Measurements from ENCODE around the gene PLEKHF1. TPM values are rescaled to one million over a fixed set of nuclear protein-coding genes. Genes with fewer than 3 reads are reported as not detected.

PLEKHF1 gene
- total and polyA plus RNA-seq, 12 donors: 0.62 to 23.1 (median 6.9) TPM

GRCh38 chr19:29714371-29714952 is 49.2 kb downstream of the PLEKHF1 start:
- intact Hi-C loops (cut with DNase I): loop anchor here in 1 of 2 donors (2.0 kb wide), 1 partner anchor 104 kb away; no protein-coding TSS in a partner anchor
- Histone ChIP-seq H3K27me3 (no peaks in the 10 kb centered on the region), H3K9me3 (replicated peaks in 1 of 3) (no peaks in the 10 kb centered on the region), H3K27ac (peak overlapping the region; percentile 87 to 98 (median 97)), H3K4me1 (replicated peaks in 1 of 2) (peaks cover 26 to 34% of the 10 kb centered on the region in 2 donors), H3K36me3 (replicated peaks in 1 of 2) (no peaks in the 10 kb centered on the region), H3K4me3 (peak overlapping the region; percentile 24 to 83 (median 74))
- peak in 3 of 7 donors; percentile 31 to 48 (median 42) for DNase-seq
- TF ChIP-seq CTCF (IDR thresholded peaks at IDR 0.05) (no peak), POLR2A (IDR thresholded peaks at IDR 0.05) (no peak)
- 32 to 47% (median 37%) methylated on average over 9 to 15 of the region's 15 CpGs for WGBS, 4 donors

GRCh38 chr19:29714953-29715700 is 49.9 kb downstream of the PLEKHF1 start, which contains the start of gene C19orf12:
Gene C19orf12 (minus strand): TSS chr19:29715261. CDS start chr19:29708413, 6,848 bp downstream.
- H3K36me3 ChIP-seq (replicated peaks in 1 of 2): no peaks in the 10 kb centered on the region
- H3K4me3 ChIP-seq: peak within 1 kb of the TSS; percentile 24 to 83 (median 74)
- H3K4me1 ChIP-seq (replicated peaks in 1 of 2): peaks cover 26 to 34% of the 10 kb centered on the region in 2 donors
- H3K27me3 ChIP-seq: no peaks in the 10 kb centered on the region
- H3K9me3 ChIP-seq (replicated peaks in 1 of 3): no peaks in the 10 kb centered on the region
- intact Hi-C loops (cut with DNase I): loop anchor here (2.0 to 5.0 kb wide), 2 partner anchors 104 to 108 kb away; partner anchors contain the start of gene POP4 (in 1 of the 2)
- 0 to 1% (median 0%) methylated on average over 8 to 72 of the region's 72 CpGs for WGBS, 4 donors
- H3K27ac ChIP-seq: peak within 1 kb of the TSS; percentile 87 to 98 (median 97)
- peak; percentile 56 to 69 (median 64) for DNase-seq
- TF ChIP-seq POLR2A (IDR thresholded peaks at IDR 0.05): peak; percentile 65 to 78
- no peak for TF ChIP-seq CTCF (IDR thresholded peaks at IDR 0.05)

GRCh38 chr19:29715701-29716581 is 50.7 kb downstream of the PLEKHF1 start:
- DNase-seq: peak in 5 of 7 donors; percentile 38 to 60 (median 53)
- Histone ChIP-seq H3K27me3 (no peaks in the 10 kb centered on the region), H3K27ac (peak overlapping the region; percentile 87 to 98 (median 97)), H3K36me3 (replicated peaks in 1 of 2) (no peaks in the 10 kb centered on the region), H3K9me3 (replicated peaks in 1 of 3) (no peaks in the 10 kb centered on the region), H3K4me3 (peak overlapping the region; percentile 24 to 79 (median 70)), H3K4me1 (replicated peaks in 1 of 2) (peaks cover 26 to 34% of the 10 kb centered on the region in 2 donors)
- no peak for TF ChIP-seq POLR2A (IDR thresholded peaks at IDR 0.05)
- TF ChIP-seq CTCF (IDR thresholded peaks at IDR 0.05): no peak
- intact Hi-C loops (cut with DNase I): loop anchor here (2.0 to 5.0 kb wide), 2 partner anchors 105 to 109 kb away; partner anchors contain the start of gene POP4 (in 1 of the 2)
- WGBS, 4 donors: 15 to 24% (median 22%) methylated on average over 12 to 13 of the region's 13 CpGs
